Keratinocyte (primary cell): ENCODE results near the gene GRAMD4.

Experiments used
- CTCF ChIP-seq, 3 experiments: IDR thresholded peaks in 1 of 3; conservative IDR thresholded peaks in 1 of 3; optimal IDR thresholded peaks in 1 of 3; 2 replicates in 2 of 3; 3 replicates in 1 of 3; pipeline versions ENCODE3 to v1.5.1; 2011; ENCODE audit warnings: low read length in 3 of 3, mild to moderate bottlenecking in 3 of 3, moderate library complexity in 2 of 3, control low read depth in 1 of 3, inconsistent platforms in 1 of 3; ENCODE audit not compliant: insufficient read depth in 2 of 3; ENCODE audit errors: extremely low read depth in 1 of 3
- EZH2 ChIP-seq: IDR thresholded peaks from one replicate; pipeline ENCODE4 v1.6.1; 2012; ENCODE audit warnings: inconsistent platforms, mild to moderate bottlenecking, low read length, moderate library complexity

- TF ChIP-seq CTCF (optimal IDR thresholded peaks at IDR 0.05 in 1 of 3, IDR thresholded peaks at IDR 0.05 in 1 of 3, conservative IDR thresholded peaks at IDR 0.05 in 1 of 3; ENCODE audit: extremely low read depth in 1 of 3, insufficient read depth in 2 of 3, low read length in 3 of 3) (no peak), EZH2 (no peak)
Observed at GRCh38 chr22:46625113-46625842, 5.1 kb downstream of the GRAMD4 start.
